GM12873 (cell line): ENCODE measurements around the gene OR2K2.

Experiments
- TF ChIP-seq, protein P1 (sequence below): IDR thresholded peaks from 2 replicates; pipeline ENCODE4 v1.5.1; 2012; ENCODE audit warnings: low read depth, mild to moderate bottlenecking, moderate library complexity, low read length, control low read depth; ENCODE audit not compliant: insufficient read depth; ENCODE audit errors: missing control alignments

The OR2K2 gene, protein sequence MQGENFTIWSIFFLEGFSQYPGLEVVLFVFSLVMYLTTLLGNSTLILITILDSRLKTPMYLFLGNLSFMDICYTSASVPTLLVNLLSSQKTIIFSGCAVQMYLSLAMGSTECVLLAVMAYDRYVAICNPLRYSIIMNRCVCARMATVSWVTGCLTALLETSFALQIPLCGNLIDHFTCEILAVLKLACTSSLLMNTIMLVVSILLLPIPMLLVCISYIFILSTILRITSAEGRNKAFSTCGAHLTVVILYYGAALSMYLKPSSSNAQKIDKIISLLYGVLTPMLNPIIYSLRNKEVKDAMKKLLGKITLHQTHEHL

GRCh38 chr9:111330124-111330523 lies at the start of gene OR2K2:
OR2K2 (minus strand) TSS chr9:111330224; CDS start chr9:111328433, 1,791 bp downstream.
- TF ChIP-seq, protein P1, sequence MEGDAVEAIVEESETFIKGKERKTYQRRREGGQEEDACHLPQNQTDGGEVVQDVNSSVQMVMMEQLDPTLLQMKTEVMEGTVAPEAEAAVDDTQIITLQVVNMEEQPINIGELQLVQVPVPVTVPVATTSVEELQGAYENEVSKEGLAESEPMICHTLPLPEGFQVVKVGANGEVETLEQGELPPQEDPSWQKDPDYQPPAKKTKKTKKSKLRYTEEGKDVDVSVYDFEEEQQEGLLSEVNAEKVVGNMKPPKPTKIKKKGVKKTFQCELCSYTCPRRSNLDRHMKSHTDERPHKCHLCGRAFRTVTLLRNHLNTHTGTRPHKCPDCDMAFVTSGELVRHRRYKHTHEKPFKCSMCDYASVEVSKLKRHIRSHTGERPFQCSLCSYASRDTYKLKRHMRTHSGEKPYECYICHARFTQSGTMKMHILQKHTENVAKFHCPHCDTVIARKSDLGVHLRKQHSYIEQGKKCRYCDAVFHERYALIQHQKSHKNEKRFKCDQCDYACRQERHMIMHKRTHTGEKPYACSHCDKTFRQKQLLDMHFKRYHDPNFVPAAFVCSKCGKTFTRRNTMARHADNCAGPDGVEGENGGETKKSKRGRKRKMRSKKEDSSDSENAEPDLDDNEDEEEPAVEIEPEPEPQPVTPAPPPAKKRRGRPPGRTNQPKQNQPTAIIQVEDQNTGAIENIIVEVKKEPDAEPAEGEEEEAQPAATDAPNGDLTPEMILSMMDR, result no peak

- TF ChIP-seq, protein P1, result no peak
Observed at GRCh38 chr9:111375817-111376564, 46.0 kb upstream of the OR2K2 start.

DNA sequence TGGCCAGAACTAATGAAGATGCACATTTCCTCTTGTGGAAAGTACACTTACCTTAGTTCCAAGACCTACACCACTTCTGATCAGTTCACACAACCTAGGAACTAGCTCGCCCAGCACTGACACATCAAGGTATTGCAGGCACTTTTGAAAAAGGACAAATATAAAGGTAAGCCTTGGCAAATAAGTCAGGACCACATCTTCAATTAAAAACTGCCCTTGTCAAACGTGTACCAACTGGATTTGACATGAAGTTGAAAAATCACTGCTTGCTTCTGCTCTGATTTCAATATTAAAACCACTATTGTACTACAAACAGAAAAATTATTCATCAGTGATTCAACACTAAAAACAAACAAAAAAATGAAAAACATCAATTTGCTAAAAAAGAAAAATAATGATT lies 45.0 kb upstream of the OR2K2 start:
- TF ChIP-seq, protein P1, result no peak

DNA sequence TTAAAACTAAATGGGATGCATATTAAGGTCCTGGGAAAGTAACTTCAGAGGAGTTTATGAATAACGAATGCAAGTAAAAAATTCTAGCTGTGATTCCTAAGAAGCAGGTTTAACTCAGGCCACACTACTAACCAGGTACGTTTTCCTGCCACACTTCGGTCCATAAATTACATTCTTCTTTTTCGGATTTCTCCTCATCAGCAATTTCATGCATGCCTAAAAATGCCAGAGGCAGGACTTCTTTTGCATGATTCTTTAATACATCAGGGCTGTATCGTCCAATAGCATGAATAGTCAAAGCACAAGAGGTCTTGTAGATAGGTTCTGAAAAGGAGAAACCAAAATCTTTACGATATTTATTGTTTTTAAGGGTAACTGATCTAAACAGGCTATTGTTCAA lies 42.3 kb upstream of the OR2K2 start:
- TF ChIP-seq, protein P1, result no peak

GRCh38 chr9:111366978-111367377 lies 37.0 kb upstream of the OR2K2 start:
- TF ChIP-seq, protein P1, result no peak

GRCh38 chr9:111362526-111362925 lies 32.5 kb upstream of the OR2K2 start:
- TF ChIP-seq, protein P1, result no peak

- TF ChIP-seq, protein P1, result no peak
Observed at GRCh38 chr9:111360881-111361280, 30.9 kb upstream of the OR2K2 start.
